WI38 (cell line): ENCODE measurements around the gene MAN1C1.
"Not testable (repeated sequence)": the region's sequence is repeated elsewhere in the genome, so short reads cannot be mapped to it uniquely, and the experiment has no call there.

Experiments
- H3K4me3 ChIP-seq: 2 replicates; pipeline ENCODE4 v1.5.1; 2011; ENCODE audit warnings: low read depth, mild to moderate bottlenecking, control low read depth, low read length
- CTCF ChIP-seq: IDR thresholded peaks from 2 replicates; pipeline ENCODE4 v1.5.1; 2012; ENCODE audit warnings: low read depth, mild to moderate bottlenecking, control low read depth, low read length

The MAN1C1 gene

GRCh38 chr1:25731148-25731547 is 114.6 kb downstream of the MAN1C1 start:
- no peak for TF ChIP-seq CTCF
- H3K4me3 ChIP-seq: no peak overlapping the region

GRCh38 chr1:25731626-25732370 is 115.2 kb downstream of the MAN1C1 start:
- no peak for TF ChIP-seq CTCF
- no peak overlapping the region for H3K4me3 ChIP-seq

- TF ChIP-seq CTCF: no peak
- no peak overlapping the region for H3K4me3 ChIP-seq
These were observed 116.2 kb downstream of the MAN1C1 start for GRCh38 chr1:25732821-25733220.

- TF ChIP-seq CTCF: no peak
- no peak overlapping the region for H3K4me3 ChIP-seq
These were observed 116.7 kb downstream of the MAN1C1 start for GRCh38 chr1:25733271-25733670.

GRCh38 chr1:25734991-25735390 is 118.4 kb downstream of the MAN1C1 start:
- H3K4me3 ChIP-seq: not testable (repeated sequence)

- no peak for TF ChIP-seq CTCF
- no peak overlapping the region for H3K4me3 ChIP-seq
These were observed 119.5 kb downstream of the MAN1C1 start for GRCh38 chr1:25735956-25736529.

GRCh38 chr1:25737130-25737529 is 120.5 kb downstream of the MAN1C1 start:
- no peak overlapping the region for H3K4me3 ChIP-seq
- no peak for TF ChIP-seq CTCF
